GM18526 (cell line): ENCODE results near the gene MLLT1.

Source experiments
- POLR2A ChIP-seq: IDR thresholded peaks from 3 replicates; pipeline ENCODE4 v1.6.1; 2011; ENCODE audit not compliant: insufficient read length; ENCODE audit errors: extremely low read depth

Gene MLLT1

DNA sequence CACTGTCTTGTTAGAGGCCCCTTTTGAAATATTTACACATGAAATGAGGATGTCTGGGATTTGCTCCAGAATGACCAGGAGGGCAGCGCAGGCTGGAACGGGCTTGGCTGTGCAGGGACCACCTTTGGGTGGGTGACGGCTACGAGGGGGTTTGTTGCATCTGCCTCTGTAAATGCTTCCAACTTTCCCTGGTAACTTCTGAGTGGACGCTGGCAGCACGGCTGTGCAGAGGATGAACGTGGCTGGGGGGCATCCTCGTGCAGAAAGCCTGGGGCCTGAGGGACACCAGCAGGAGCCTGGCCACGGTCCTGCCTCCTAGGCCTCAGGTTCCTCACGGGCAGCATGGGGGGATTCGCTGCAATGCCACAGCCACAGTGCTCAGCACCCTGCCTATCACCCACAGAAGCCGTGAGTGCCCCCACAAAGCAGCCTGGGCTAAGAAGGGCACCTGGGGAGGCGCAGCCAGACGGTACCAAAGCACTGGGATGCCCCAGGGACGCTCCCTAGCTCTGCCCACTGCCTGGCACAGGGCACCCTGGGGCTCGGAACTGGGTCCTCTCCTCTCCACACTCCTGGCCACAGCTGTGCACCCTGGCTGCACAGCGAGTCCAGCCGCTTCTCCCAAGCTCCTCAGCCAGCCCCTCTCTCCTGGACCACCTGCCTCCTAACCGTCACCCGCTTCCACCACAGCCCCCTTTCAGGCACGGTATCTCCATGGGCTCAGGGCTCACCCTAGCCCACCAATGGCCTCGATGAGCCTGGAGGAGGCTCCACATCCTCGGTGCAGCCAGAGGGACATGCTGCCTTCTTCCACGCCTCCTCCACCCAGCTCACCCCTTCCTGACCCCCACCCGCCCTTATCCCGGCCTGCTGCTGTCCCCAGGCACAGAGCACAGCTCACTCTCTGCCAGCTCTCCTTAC lies 44.5 kb downstream of the MLLT1 start:
- TF ChIP-seq POLR2A, result no peak

GRCh38 chr19:6234527-6234926 lies 45.2 kb downstream of the MLLT1 start:
- no peak for TF ChIP-seq POLR2A

GRCh38 chr19:6233827-6234511 lies 45.8 kb downstream of the MLLT1 start:
- no peak for TF ChIP-seq POLR2A

DNA sequence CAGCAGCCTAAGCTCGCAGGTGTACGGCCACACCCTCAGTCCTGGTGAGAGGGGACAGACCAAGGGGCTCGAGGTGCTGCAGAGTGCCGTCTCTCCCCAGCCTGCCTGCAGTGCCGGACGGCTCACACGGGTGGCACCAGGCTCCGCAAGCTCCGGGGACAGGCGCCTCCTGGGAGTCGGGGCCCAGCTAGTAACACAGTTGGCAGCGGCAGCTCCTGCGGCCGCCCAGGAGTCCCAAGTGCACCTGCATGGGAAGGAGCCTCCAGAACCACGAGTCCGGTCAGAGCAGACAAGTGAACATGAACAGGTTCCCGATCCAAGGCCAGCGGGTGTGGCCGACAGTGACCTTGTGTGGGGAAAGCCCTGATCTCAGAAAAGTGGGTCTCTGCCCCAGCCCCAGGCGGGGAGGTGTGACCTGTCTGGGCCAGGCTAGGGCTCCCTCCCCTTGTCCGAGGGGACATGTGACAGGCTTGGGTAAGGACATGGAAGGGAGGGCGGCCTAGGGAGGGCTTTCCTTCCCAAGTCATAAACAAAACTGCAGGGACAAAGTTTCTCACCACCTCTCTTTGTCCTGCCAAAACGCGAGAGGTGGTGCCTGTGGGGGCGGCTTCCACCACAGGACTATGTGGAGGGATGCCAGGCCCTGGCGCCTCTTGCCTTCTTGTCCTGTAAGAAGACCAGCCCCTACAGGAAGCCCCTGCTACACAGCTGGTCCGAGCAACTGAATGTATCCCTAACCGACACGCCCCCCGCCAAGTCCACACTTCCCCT lies 46.5 kb downstream of the MLLT1 start:
- no peak for TF ChIP-seq POLR2A

DNA sequence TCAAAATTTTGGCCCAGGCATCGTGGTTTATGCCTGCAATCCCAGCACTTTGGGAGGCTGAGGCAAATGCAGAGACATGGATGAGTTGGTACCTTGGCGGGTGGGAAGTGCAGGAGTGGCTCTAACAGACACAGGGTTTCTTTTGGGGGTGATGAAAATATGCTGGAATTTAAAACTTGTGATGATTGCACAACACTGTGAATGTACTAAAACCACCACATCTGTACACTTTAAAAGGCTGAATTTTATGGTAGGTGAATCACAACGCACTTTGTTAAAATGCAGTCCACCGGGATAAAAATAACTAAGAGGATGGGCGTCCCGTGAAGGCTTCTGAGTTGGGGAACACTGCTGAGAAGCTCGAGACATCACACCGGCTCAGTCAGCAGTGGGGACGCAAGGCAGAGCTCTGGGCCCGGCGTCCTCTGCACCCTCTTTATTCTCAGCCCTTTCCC lies 47.1 kb downstream of the MLLT1 start:
- no peak for TF ChIP-seq POLR2A

DNA sequence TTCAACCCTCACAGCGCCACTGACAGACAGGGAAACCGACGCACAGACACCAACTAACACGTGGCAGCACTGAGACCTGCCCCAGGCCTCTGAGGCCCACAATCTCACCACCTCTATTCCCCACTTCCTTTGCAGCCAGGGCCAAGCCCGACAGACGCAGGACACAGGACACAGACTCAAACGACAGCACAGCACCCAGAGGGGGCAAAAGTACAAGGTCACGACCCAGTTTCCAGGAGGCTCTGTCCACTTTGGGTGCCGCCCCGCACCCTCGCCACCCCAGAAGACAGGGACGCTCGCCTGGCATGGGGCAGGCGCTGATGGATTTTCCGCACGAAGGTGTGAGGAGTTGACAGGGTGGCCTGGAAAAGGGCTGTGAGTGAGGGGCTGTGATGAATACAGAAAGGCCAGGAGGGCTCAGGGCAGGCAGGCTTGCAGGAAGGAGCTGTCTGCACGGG lies 48.8 kb downstream of the MLLT1 start:
- no peak for TF ChIP-seq POLR2A

DNA sequence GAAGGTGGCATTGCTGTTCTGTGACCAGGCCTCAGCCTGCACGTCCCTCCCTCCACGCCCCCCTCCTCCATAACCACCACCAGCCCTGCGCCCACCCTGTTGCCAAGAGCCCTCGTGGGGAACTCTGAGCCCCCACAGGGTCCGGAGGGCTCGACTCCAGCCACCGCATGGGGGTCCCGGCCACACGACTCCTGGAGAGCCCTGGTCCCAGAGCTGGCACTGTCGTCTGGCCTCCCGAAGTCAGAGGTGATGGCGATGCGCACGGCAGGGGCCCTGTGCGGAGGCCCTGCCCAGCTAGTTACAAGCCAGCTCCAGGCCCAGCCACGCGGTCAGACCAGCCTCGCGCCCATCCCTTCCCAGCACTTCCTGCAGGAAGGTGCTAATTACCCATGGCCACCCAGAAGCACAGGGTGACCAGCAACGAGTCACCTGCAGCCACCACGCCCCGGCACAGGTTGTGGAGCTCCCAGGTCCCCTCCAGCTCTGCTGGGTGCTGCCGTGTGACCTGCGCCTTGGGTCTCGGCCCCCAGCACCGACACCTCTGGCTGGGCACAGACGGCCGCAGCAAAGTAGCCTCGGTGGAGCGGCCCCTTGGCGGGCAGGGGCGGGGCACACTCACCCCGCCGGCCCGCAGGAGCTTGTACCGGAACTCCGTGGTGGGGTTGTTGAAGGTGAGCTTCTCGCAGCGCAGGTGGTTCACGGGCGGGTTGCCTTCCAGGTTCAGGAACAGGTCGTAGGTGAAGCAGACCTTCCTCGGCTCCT lies 49.6 kb downstream of the MLLT1 start:
- no peak for TF ChIP-seq POLR2A

DNA sequence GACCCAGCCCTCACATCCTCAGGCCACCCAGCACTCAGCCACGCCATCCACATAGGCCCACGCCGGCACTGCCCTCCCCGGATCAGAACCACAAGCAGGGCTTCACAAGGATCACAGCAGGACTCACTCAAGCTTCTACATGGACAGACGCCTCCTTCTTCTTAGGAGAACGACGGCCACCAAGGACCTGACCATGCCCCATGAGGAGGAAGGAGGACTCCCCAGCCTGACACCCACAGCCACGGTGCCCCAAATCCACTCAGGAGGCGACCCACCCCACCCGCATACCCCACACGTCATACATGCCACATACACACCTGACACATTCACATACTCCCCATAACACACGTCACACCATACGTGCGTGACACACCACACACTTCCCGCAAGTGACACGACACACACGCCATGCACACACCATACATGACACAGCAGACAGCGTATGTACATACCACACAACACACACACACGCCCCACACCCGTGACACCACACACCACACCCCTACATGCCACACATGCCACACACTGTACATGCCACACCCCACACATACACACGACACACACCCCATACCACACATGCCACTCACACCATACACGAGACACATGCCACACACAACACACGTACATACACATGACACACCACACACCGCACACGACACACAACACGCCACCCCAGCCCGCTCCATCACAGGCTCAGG lies 50.4 kb downstream of the MLLT1 start:
- TF ChIP-seq POLR2A, result no peak

- TF ChIP-seq POLR2A, result no peak
These were observed 51.1 kb downstream of the MLLT1 start for GRCh38 chr19:6228551-6229215.

DNA sequence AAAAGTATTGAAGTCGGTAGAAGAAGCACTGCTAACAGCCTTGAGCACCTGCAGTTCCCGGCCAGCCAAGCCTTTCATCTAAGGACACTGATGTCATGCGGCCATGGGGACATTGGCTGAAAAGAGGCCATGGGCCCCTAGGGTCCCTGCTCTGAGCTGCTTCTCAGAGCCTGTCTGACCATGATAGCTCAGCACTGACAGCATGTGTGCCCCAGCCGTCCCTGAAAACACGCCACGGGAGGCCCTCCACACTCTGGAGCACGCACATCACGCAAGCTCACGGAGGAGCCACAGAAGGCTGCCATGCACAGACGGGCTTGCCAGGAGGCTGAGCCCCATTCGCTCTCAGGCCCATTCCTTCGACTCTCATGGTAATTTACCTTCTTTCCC lies 51.8 kb downstream of the MLLT1 start:
- TF ChIP-seq POLR2A, result no peak

DNA sequence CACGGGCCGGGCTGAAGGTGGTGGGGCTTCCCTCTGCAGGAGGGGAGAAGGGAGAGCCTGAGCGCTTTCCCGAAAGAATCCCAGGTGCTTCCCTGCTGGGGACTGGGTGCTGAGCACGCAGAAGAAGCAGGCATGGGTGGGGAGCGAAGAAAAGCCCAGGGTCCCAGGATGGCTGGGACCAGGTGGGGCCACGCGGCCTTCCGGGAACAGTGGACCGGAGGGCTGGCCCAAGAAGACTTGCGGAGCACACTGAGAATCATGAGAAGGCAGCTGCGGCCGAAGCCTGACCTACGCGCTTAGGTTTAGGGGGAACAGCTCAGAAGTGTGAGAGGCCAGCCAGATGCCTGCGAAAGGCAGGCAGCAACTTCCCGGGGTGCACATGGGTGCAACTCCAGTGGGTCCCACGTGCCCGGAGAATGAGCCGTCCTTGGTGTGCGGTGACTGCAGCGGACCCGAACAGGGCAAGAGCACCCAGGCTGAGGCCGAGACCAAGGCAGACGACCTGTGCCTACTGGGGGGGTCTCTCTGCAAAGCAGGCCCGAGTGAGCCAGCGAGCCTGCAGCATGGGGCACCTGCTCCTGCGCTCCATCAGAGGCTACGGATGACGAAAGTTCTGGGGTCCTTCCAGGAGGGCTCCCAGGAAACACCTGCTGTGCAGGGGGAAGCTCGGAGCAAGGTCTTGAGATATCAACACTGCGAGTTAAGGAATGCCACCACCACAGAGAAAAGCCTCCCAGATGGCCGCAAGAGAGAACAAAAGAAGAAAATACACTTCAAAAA lies 52.4 kb downstream of the MLLT1 start:
- TF ChIP-seq POLR2A, result no peak

GRCh38 chr19:6226444-6227155 lies 53.2 kb downstream of the MLLT1 start:
- no peak for TF ChIP-seq POLR2A
